ENCODE results near the gene TMEM273.

Gene TMEM273

DNA sequence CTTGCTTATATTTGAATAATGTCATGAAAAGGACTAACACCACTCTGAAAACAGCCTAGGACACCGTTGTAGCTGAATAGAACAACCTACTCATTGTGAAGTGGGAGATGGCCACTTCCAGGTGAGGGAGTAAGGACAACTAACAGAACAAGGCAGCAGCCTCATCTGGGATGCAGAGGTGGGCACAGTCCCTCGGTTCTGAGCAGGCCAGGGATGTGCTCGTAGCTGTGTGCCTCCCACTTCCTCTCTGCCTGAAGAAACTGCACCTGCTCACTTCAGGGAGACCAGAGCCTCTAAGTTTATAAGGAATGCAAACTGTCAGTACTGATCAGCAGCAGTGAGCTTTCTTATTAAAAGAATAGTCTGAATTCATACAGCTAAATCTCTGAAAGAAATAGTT is 75.3 kb downstream of the TMEM273 start:
- no peaks in the 10 kb centered on the region for H3K9me3 ChIP-seq (replicated peaks in 1 of 2; ENCODE audit: control insufficient read depth in 2 of 2, insufficient read depth in 1 of 2, low read depth in 1 of 2, low read length in 2 of 2)
- H4K8ac ChIP-seq (ENCODE audit: low read depth, low read length), result no peak overlapping the region
- no CpG with 5 or more reads among the region's 3 CpGs for WGBS, 2 donors (ENCODE audit: extremely low coverage in 2 of 2, insufficient read length in 2 of 2, insufficient replicate concordance in 1 of 2)
- H2AFZ ChIP-seq (ENCODE audit: low read length), result no peak overlapping the region
- peaks cover 0 to 24% (median 0%) of the 10 kb centered on the region in 3 experiments for H3K27me3 ChIP-seq (ENCODE audit: control insufficient read depth in 3 of 3, insufficient read depth in 3 of 3, low read depth in 1 of 3, low read length in 3 of 3)
- H2BK15ac ChIP-seq (ENCODE audit: low read length), result no peak overlapping the region
- H3K9ac ChIP-seq (ENCODE audit: low read depth, low read length, poor library complexity), result no peak overlapping the region
- H2BK5ac ChIP-seq (ENCODE audit: low read length), result no peak overlapping the region
- no peak overlapping the region for H3K14ac ChIP-seq (ENCODE audit: low read length)
- H2BK120ac ChIP-seq (ENCODE audit: low read depth, low read length), result no peak overlapping the region
- no peak overlapping the region for H3K27ac ChIP-seq (replicated peaks; ENCODE audit: low read length)
- H3K4ac ChIP-seq (ENCODE audit: low read length), result no peak overlapping the region
- H3K4me1 ChIP-seq (ENCODE audit: control insufficient read depth in 2 of 2, insufficient read depth in 1 of 2, low read depth in 1 of 2, low read length in 2 of 2), result peaks cover 5% of the 10 kb centered on the region in 2 donors
- DNase-seq (ENCODE audit: low spot score), result no peak
- no peak overlapping the region for H2BK12ac ChIP-seq (ENCODE audit: low read length)
- no peak overlapping the region for H3K4me3 ChIP-seq (ENCODE audit: low read length in 2 of 2)
- no peak overlapping the region for H2AK5ac ChIP-seq (ENCODE audit: low read depth, low read length)
- H4K91ac ChIP-seq (ENCODE audit: low read depth, low read length, poor library complexity), result no peak overlapping the region
- no peaks in the 10 kb centered on the region for H3K79me1 ChIP-seq (ENCODE audit: low read depth, low read length)
- no peaks in the 10 kb centered on the region for H3K36me3 ChIP-seq (replicated peaks in 1 of 2; ENCODE audit: control insufficient read depth in 2 of 2, insufficient read depth in 2 of 2, low read length in 2 of 2)
- no peak overlapping the region for H3K23ac ChIP-seq (ENCODE audit: low read depth, low read length, poor library complexity)
- H3K4me2 ChIP-seq (ENCODE audit: insufficient read depth, low read length, poor library complexity, severe bottlenecking), result no peak overlapping the region
- H3K18ac ChIP-seq (ENCODE audit: low read length), result no peak overlapping the region

DNA sequence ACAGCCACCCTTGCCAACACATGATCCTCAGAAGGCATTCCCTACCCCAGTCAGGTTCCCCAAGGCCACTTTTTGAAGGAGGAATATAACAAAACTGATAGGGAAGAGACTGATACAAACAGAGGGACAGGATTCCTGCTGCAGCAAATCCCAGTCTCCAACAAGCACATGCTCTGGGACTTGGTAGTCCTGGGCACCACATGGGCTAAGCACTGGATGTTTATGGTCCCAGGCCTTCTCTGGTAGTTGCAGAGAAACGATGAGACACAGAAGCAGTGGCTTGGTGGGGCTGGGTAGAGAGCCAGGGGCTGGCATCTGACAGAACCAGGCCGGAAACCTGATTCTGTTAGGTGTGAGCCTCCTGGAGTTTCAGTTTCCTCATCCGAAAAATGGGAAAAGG is 76.1 kb downstream of the TMEM273 start:
- Histone ChIP-seq H3K9me3 (replicated peaks in 1 of 2; ENCODE audit: control insufficient read depth in 2 of 2, insufficient read depth in 1 of 2, low read depth in 1 of 2, low read length in 2 of 2) (no peaks in the 10 kb centered on the region), H4K8ac (ENCODE audit: low read depth, low read length) (no peak overlapping the region), H3K4me1 (ENCODE audit: control insufficient read depth in 2 of 2, insufficient read depth in 1 of 2, low read depth in 1 of 2, low read length in 2 of 2) (peaks cover 1 to 2% of the 10 kb centered on the region in 2 donors), H2BK120ac (ENCODE audit: low read depth, low read length) (no peak overlapping the region), H3K4ac (ENCODE audit: low read length) (no peak overlapping the region), H2AFZ (ENCODE audit: low read length) (no peak overlapping the region), H3K9ac (ENCODE audit: low read depth, low read length, poor library complexity) (no peak overlapping the region), H4K91ac (ENCODE audit: low read depth, low read length, poor library complexity) (no peak overlapping the region), H2BK15ac (ENCODE audit: low read length) (no peak overlapping the region), H3K4me2 (ENCODE audit: insufficient read depth, low read length, poor library complexity, severe bottlenecking) (no peak overlapping the region), H3K14ac (ENCODE audit: low read length) (no peak overlapping the region), H3K18ac (ENCODE audit: low read length) (no peak overlapping the region), H3K79me1 (ENCODE audit: low read depth, low read length) (no peaks in the 10 kb centered on the region), H3K23ac (ENCODE audit: low read depth, low read length, poor library complexity) (no peak overlapping the region), H2AK5ac (ENCODE audit: low read depth, low read length) (no peak overlapping the region), H3K27ac (replicated peaks; ENCODE audit: low read length) (no peak overlapping the region), H2BK12ac (ENCODE audit: low read length) (no peak overlapping the region), H3K36me3 (replicated peaks in 1 of 2; ENCODE audit: control insufficient read depth in 2 of 2, insufficient read depth in 2 of 2, low read length in 2 of 2) (peaks cover 0 to 4% of the 10 kb centered on the region in 2 donors), H2BK5ac (ENCODE audit: low read length) (no peak overlapping the region), H3K4me3 (ENCODE audit: low read length in 2 of 2) (no peak overlapping the region), H3K27me3 (ENCODE audit: control insufficient read depth in 3 of 3, insufficient read depth in 3 of 3, low read depth in 1 of 3, low read length in 3 of 3) (peaks cover 0 to 18% (median 0%) of the 10 kb centered on the region in 3 experiments)
- no peak for DNase-seq (ENCODE audit: low spot score)
- WGBS, 2 donors (ENCODE audit: extremely low coverage in 2 of 2, insufficient read length in 2 of 2, insufficient replicate concordance in 1 of 2), result no CpG with 5 or more reads among the region's 3 CpGs

DNA sequence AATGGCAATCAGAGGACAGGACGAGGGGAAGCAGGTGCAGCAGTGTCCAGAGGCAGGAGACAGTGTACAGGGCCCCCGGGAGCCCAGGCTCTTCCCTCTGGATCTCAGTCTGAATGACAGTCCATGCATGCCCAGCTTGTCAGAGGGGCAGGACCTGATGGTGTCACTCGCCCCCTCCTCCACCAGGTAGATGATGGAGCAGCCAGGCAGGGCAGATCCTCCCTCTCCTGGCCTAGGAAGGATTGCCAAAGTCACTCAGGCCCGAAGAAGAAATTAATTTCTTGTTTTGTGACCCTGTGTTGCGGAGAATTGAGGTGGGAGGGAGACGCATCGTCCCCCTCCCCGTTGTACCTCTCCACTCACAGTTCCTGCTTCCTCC is 76.9 kb downstream of the TMEM273 start:
- Histone ChIP-seq H3K27ac (replicated peaks; ENCODE audit: low read length) (no peak overlapping the region), H4K91ac (ENCODE audit: low read depth, low read length, poor library complexity) (no peak overlapping the region)
- WGBS, 2 donors (ENCODE audit: extremely low coverage in 2 of 2, insufficient read length in 2 of 2, insufficient replicate concordance in 1 of 2), result no CpG with 5 or more reads among the region's 8 CpGs

DNA sequence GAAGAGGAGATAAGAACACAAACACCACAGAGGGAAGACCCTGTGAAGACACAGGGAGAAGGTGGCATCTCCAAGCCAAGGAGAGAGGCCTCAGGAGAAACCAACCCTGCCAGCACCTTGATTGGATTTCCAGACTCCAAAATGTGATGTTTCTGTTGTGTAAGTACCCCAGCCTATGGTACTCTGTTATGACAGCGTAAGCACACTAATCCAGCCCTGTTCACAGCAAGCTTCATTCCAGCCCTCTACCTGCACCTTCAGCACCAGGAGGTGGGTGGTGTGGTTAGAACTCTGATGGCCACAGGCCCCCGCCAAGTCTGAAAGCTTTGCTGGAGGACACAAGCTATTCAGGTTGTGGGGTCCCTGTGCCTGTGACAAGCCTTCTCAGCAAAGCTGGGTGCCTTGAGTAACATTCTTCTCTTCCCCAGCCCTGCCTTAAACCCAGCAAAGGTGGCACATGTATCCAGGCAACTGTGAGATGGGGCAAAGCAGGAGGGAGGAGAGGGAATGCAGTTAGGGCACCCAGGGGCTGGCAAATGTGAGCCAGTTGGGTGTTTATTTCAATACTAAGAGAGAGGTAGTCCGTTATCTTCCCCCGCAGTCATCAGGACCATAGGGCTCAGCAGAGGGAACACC is 77.4 kb downstream of the TMEM273 start:
- peak overlapping the region; percentile 47 for H2BK12ac ChIP-seq (ENCODE audit: low read length)
- no peak overlapping the region for H4K91ac ChIP-seq (ENCODE audit: low read depth, low read length, poor library complexity)
- H3K27ac ChIP-seq (replicated peaks; ENCODE audit: low read length), result no peak overlapping the region
- H2BK5ac ChIP-seq (ENCODE audit: low read length), result no peak overlapping the region
- H3K4ac ChIP-seq (ENCODE audit: low read length), result no peak overlapping the region
- H2AFZ ChIP-seq (ENCODE audit: low read length), result no peak overlapping the region
- H3K4me3 ChIP-seq (ENCODE audit: low read length in 2 of 2), result no peak overlapping the region
- H3K23ac ChIP-seq (ENCODE audit: low read depth, low read length, poor library complexity), result no peak overlapping the region
- no peaks in the 10 kb centered on the region for H3K79me1 ChIP-seq (ENCODE audit: low read depth, low read length)
- H2AK5ac ChIP-seq (ENCODE audit: low read depth, low read length), result no peak overlapping the region
- no CpG with 5 or more reads among the region's 4 CpGs for WGBS, 2 donors (ENCODE audit: extremely low coverage in 2 of 2, insufficient read length in 2 of 2, insufficient replicate concordance in 1 of 2)
- peaks cover 1 to 2% of the 10 kb centered on the region in 2 donors for H3K4me1 ChIP-seq (ENCODE audit: control insufficient read depth in 2 of 2, insufficient read depth in 1 of 2, low read depth in 1 of 2, low read length in 2 of 2)
- no peak overlapping the region for H4K8ac ChIP-seq (ENCODE audit: low read depth, low read length)
- H3K4me2 ChIP-seq (ENCODE audit: insufficient read depth, low read length, poor library complexity, severe bottlenecking), result no peak overlapping the region
- H2BK15ac ChIP-seq (ENCODE audit: low read length), result no peak overlapping the region
- H3K18ac ChIP-seq (ENCODE audit: low read length), result no peak overlapping the region
- no peak overlapping the region for H3K9ac ChIP-seq (ENCODE audit: low read depth, low read length, poor library complexity)
- peaks cover 0 to 4% of the 10 kb centered on the region in 2 donors for H3K36me3 ChIP-seq (replicated peaks in 1 of 2; ENCODE audit: control insufficient read depth in 2 of 2, insufficient read depth in 2 of 2, low read length in 2 of 2)
- H3K9me3 ChIP-seq (replicated peaks in 1 of 2; ENCODE audit: control insufficient read depth in 2 of 2, insufficient read depth in 1 of 2, low read depth in 1 of 2, low read length in 2 of 2), result no peaks in the 10 kb centered on the region
- no peak overlapping the region for H3K14ac ChIP-seq (ENCODE audit: low read length)
- H2BK120ac ChIP-seq (ENCODE audit: low read depth, low read length), result no peak overlapping the region
- DNase-seq (ENCODE audit: low spot score), result no peak
- peaks cover 0 to 6% (median 0%) of the 10 kb centered on the region in 3 experiments for H3K27me3 ChIP-seq (ENCODE audit: control insufficient read depth in 3 of 3, insufficient read depth in 3 of 3, low read depth in 1 of 3, low read length in 3 of 3)

More for the DNA sequence above, 76.9 kb downstream of the TMEM273 start:
- H3K4me1 ChIP-seq (ENCODE audit: control insufficient read depth in 2 of 2, insufficient read depth in 1 of 2, low read depth in 1 of 2, low read length in 2 of 2), result peaks cover 1 to 2% of the 10 kb centered on the region in 2 donors
- no peak overlapping the region for H3K4me2 ChIP-seq (ENCODE audit: insufficient read depth, low read length, poor library complexity, severe bottlenecking)
- H3K27me3 ChIP-seq (ENCODE audit: control insufficient read depth in 3 of 3, insufficient read depth in 3 of 3, low read depth in 1 of 3, low read length in 3 of 3), result peaks cover 0 to 11% (median 0%) of the 10 kb centered on the region in 3 experiments
- H2BK120ac ChIP-seq (ENCODE audit: low read depth, low read length), result no peak overlapping the region
- no peak overlapping the region for H3K4me3 ChIP-seq (ENCODE audit: low read length in 2 of 2)
- no peaks in the 10 kb centered on the region for H3K79me1 ChIP-seq (ENCODE audit: low read depth, low read length)
- H2BK15ac ChIP-seq (ENCODE audit: low read length), result no peak overlapping the region
- no peaks in the 10 kb centered on the region for H3K9me3 ChIP-seq (replicated peaks in 1 of 2; ENCODE audit: control insufficient read depth in 2 of 2, insufficient read depth in 1 of 2, low read depth in 1 of 2, low read length in 2 of 2)
- no peak overlapping the region for H2BK12ac ChIP-seq (ENCODE audit: low read length)
- no peak overlapping the region for H3K14ac ChIP-seq (ENCODE audit: low read length)
- H3K9ac ChIP-seq (ENCODE audit: low read depth, low read length, poor library complexity), result no peak overlapping the region
- no peak overlapping the region for H4K8ac ChIP-seq (ENCODE audit: low read depth, low read length)
- H2AFZ ChIP-seq (ENCODE audit: low read length), result no peak overlapping the region
- H3K23ac ChIP-seq (ENCODE audit: low read depth, low read length, poor library complexity), result no peak overlapping the region
- H3K36me3 ChIP-seq (replicated peaks in 1 of 2; ENCODE audit: control insufficient read depth in 2 of 2, insufficient read depth in 2 of 2, low read length in 2 of 2), result peaks cover 0 to 4% of the 10 kb centered on the region in 2 donors
- H3K18ac ChIP-seq (ENCODE audit: low read length), result no peak overlapping the region
- H2BK5ac ChIP-seq (ENCODE audit: low read length), result no peak overlapping the region
- no peak overlapping the region for H2AK5ac ChIP-seq (ENCODE audit: low read depth, low read length)
- no peak overlapping the region for H3K4ac ChIP-seq (ENCODE audit: low read length)
- DNase-seq (ENCODE audit: low spot score), result no peak

Measured in neuronal stem cell (in vitro differentiated cells).